Activated naive CD8-positive, alpha-beta T cell treated with anti-CD3 and anti-CD28 coated beads, Interleukin-2, amount 50 U/mL, for 24 hours (primary cell): ENCODE measurements around the gene HDHD5.
A peak's percentile ranks its signal among the peaks of the same experiment; 100 is the strongest.

Experiments
- ATAC-seq: fragments of 150-1000 bp; cut with Tn5 transposase; one replicate; pipeline ENCODE4 v1.10.0; 2021
- DNase-seq: peaks from one replicate; pipeline ENCODE4 v3.0.0; 2021
- H3K27ac Mint-ChIP-seq: one replicate; pipeline ENCODE4 v1.8.0; 2021; ENCODE audit warnings: mild to moderate bottlenecking, mixed read lengths
- H3K27me3 Mint-ChIP-seq: one replicate; pipeline ENCODE4 v1.8.0; 2021; ENCODE audit warnings: mixed read lengths
- H3K36me3 Mint-ChIP-seq: one replicate; pipeline ENCODE4 v1.8.0; 2021; ENCODE audit warnings: low read depth, mixed read lengths
- H3K4me1 Mint-ChIP-seq: one replicate; pipeline ENCODE4 v1.8.0; 2021; ENCODE audit warnings: mixed read lengths
- H3K4me3 Mint-ChIP-seq: one replicate; pipeline ENCODE4 v1.8.0; 2021; ENCODE audit warnings: mild to moderate bottlenecking, moderate library complexity, mixed read lengths
- H3K9me3 Mint-ChIP-seq: one replicate; pipeline ENCODE4 v1.8.0; 2021; ENCODE audit warnings: mixed read lengths

The HDHD5 gene

GRCh38 chr22:17109113-17109865 is 49.8 kb downstream of the HDHD5 start:
- no peak for ATAC-seq
- Mint-ChIP-seq H3K27ac (no peak overlapping the region), H3K27me3 (no peaks in the 10 kb centered on the region), H3K36me3 (peaks cover 33% of the 10 kb centered on the region), H3K4me1 (peaks cover 35% of the 10 kb centered on the region), H3K9me3 (no peaks in the 10 kb centered on the region), H3K4me3 (no peak overlapping the region)
- DNase-seq, result no peak

- H3K27ac Mint-ChIP-seq, result no peak overlapping the region
- no peaks in the 10 kb centered on the region for H3K27me3 Mint-ChIP-seq
- H3K4me1 Mint-ChIP-seq, result peaks cover 32% of the 10 kb centered on the region
- DNase-seq (no peak), ATAC-seq (no peak)
- no peak overlapping the region for H3K4me3 Mint-ChIP-seq
- peaks cover 33% of the 10 kb centered on the region for H3K36me3 Mint-ChIP-seq
- no peaks in the 10 kb centered on the region for H3K9me3 Mint-ChIP-seq
Observed at GRCh38 chr22:17108256-17109112, 50.6 kb downstream of the HDHD5 start.

GRCh38 chr22:17107547-17107810 is 51.6 kb downstream of the HDHD5 start:
- H3K27ac Mint-ChIP-seq, result no peak overlapping the region
- peaks cover 32% of the 10 kb centered on the region for H3K4me1 Mint-ChIP-seq
- H3K27me3 Mint-ChIP-seq, result no peaks in the 10 kb centered on the region
- ATAC-seq (no peak), DNase-seq (no peak)
- peaks cover 35% of the 10 kb centered on the region for H3K36me3 Mint-ChIP-seq
- no peaks in the 10 kb centered on the region for H3K9me3 Mint-ChIP-seq
- no peak overlapping the region for H3K4me3 Mint-ChIP-seq

GRCh38 chr22:17106785-17107546 is 52.1 kb downstream of the HDHD5 start:
- peak overlapping the region; percentile 74 for H3K27ac Mint-ChIP-seq
- ATAC-seq, result peak; percentile 71
- H3K4me1 Mint-ChIP-seq, result peaks cover 38% of the 10 kb centered on the region
- H3K9me3 Mint-ChIP-seq, result no peaks in the 10 kb centered on the region
- no peak for DNase-seq
- no peaks in the 10 kb centered on the region for H3K27me3 Mint-ChIP-seq
- no peak overlapping the region for H3K4me3 Mint-ChIP-seq
- peaks cover 40% of the 10 kb centered on the region for H3K36me3 Mint-ChIP-seq

GRCh38 chr22:17106161-17106784 is 52.8 kb downstream of the HDHD5 start:
- H3K27me3 Mint-ChIP-seq, result no peaks in the 10 kb centered on the region
- no peaks in the 10 kb centered on the region for H3K9me3 Mint-ChIP-seq
- peaks cover 44% of the 10 kb centered on the region for H3K4me1 Mint-ChIP-seq
- H3K27ac Mint-ChIP-seq, result peak overlapping the region; percentile 74
- ATAC-seq (peak; percentile 33), DNase-seq (no peak)
- no peak overlapping the region for H3K4me3 Mint-ChIP-seq
- peaks cover 47% of the 10 kb centered on the region for H3K36me3 Mint-ChIP-seq

- H3K36me3 Mint-ChIP-seq, result peaks cover 52% of the 10 kb centered on the region
- H3K9me3 Mint-ChIP-seq, result no peaks in the 10 kb centered on the region
- DNase-seq (no peak), ATAC-seq (no peak)
- H3K4me3 Mint-ChIP-seq, result no peak overlapping the region
- peaks cover 51% of the 10 kb centered on the region for H3K4me1 Mint-ChIP-seq
- no peak overlapping the region for H3K27ac Mint-ChIP-seq
- H3K27me3 Mint-ChIP-seq, result no peaks in the 10 kb centered on the region
Observed at GRCh38 chr22:17105143-17106129, 53.6 kb downstream of the HDHD5 start.

GRCh38 chr22:17104336-17104935 is 54.6 kb downstream of the HDHD5 start:
- no peak overlapping the region for H3K27ac Mint-ChIP-seq
- DNase-seq (no peak), ATAC-seq (no peak)
- no peaks in the 10 kb centered on the region for H3K27me3 Mint-ChIP-seq
- peaks cover 58% of the 10 kb centered on the region for H3K4me1 Mint-ChIP-seq
- H3K9me3 Mint-ChIP-seq, result no peaks in the 10 kb centered on the region
- peaks cover 57% of the 10 kb centered on the region for H3K36me3 Mint-ChIP-seq
- no peak overlapping the region for H3K4me3 Mint-ChIP-seq

- Mint-ChIP-seq H3K36me3 (peaks cover 65% of the 10 kb centered on the region), H3K4me1 (peaks cover 68% of the 10 kb centered on the region), H3K9me3 (no peaks in the 10 kb centered on the region), H3K4me3 (no peak overlapping the region), H3K27ac (no peak overlapping the region), H3K27me3 (no peaks in the 10 kb centered on the region)
- DNase-seq, result no peak
- no peak for ATAC-seq
Observed at GRCh38 chr22:17103351-17103750, 55.7 kb downstream of the HDHD5 start.

- H3K4me3 Mint-ChIP-seq, result no peak overlapping the region
- DNase-seq, result no peak
- ATAC-seq, result no peak
Observed at GRCh38 chr22:17102297-17102667, 56.8 kb downstream of the HDHD5 start.

GRCh38 chr22:17101475-17102296 is 57.4 kb downstream of the HDHD5 start:
- Mint-ChIP-seq H3K36me3 (peaks cover 59% of the 10 kb centered on the region), H3K4me3 (no peak overlapping the region), H3K4me1 (peaks cover 73% of the 10 kb centered on the region), H3K9me3 (no peaks in the 10 kb centered on the region), H3K27ac (peak overlapping the region; percentile 49), H3K27me3 (no peaks in the 10 kb centered on the region)
- DNase-seq (no peak), ATAC-seq (no peak)

More at GRCh38 chr22:17102297-17102667, 56.8 kb downstream of the HDHD5 start:
- Mint-ChIP-seq H3K27me3 (no peaks in the 10 kb centered on the region), H3K36me3 (peaks cover 65% of the 10 kb centered on the region), H3K27ac (no peak overlapping the region), H3K9me3 (no peaks in the 10 kb centered on the region), H3K4me1 (peaks cover 73% of the 10 kb centered on the region)

- no peak overlapping the region for H3K4me3 Mint-ChIP-seq
Observed at GRCh38 chr22:17100621-17101020, 58.5 kb downstream of the HDHD5 start.

GRCh38 chr22:17098379-17098819 is 60.7 kb downstream of the HDHD5 start:
- Mint-ChIP-seq H3K4me3 (no peak overlapping the region), H3K4me1 (peaks cover 79% of the 10 kb centered on the region), H3K27me3 (no peaks in the 10 kb centered on the region), H3K9me3 (no peaks in the 10 kb centered on the region), H3K27ac (peak overlapping the region; percentile 14), H3K36me3 (peaks cover 47% of the 10 kb centered on the region)
- ATAC-seq (peak; percentile 74), DNase-seq (peak; percentile 34)

More at GRCh38 chr22:17100621-17101020, 58.5 kb downstream of the HDHD5 start:
- H3K36me3 Mint-ChIP-seq, result peaks cover 56% of the 10 kb centered on the region
- ATAC-seq (no peak), DNase-seq (no peak)
- H3K9me3 Mint-ChIP-seq, result no peaks in the 10 kb centered on the region
- H3K4me1 Mint-ChIP-seq, result peaks cover 70% of the 10 kb centered on the region
- peak overlapping the region; percentile 25 for H3K27ac Mint-ChIP-seq
- H3K27me3 Mint-ChIP-seq, result no peaks in the 10 kb centered on the region
